HCT116 (cell line): Measurements from ENCODE around the gene ACSL5. TPM values are rescaled to one million over a fixed set of nuclear protein-coding genes. Genes with fewer than 3 reads are reported as not detected.
"Not testable (repeated sequence)": the region's sequence is repeated elsewhere in the genome, so short reads cannot be mapped to it uniquely, and the experiment has no call there.

ENCODE experiments used
- ATAC-seq: fragments of 200-7000 bp; cut with Tn5 transposase; 2 replicates; pipeline ENCODE4 v1.9.1; 2020; ENCODE audit warnings: mild to moderate bottlenecking, moderate library complexity
- BruUV-seq: library from RNA; stranded (reverse); fragments of 400-500 nt; replicated peaks from 2 replicates; lab custom pipeline; 2021; lab: Mats Ljungman, UMichigan
- CTCF ChIA-PET: fragments of 300-600 bp; sonication (Branson Sonifier 250); formaldehyde crosslinking; loops from one replicate; lab custom pipeline; 2021; ENCODE audit warnings: antibody characterized with exemption; lab: Charles Lee
- POLR2A ChIA-PET: fragments of 300-600, 350-600 bp; sonication (Branson Sonifier 250); formaldehyde crosslinking; loops from one replicate; lab custom pipeline; 2021; ENCODE audit warnings: antibody characterized with exemption; lab: Charles Lee
- RAD21 ChIA-PET, 2 experiments: fragments of 300-600 bp; sonication (Branson Sonifier 250); formaldehyde crosslinking; loops; one replicate each; lab custom pipeline; 2023; ENCODE audit warnings: low total read pairs in 2 of 2; ENCODE audit not compliant: uncharacterized antibody in 2 of 2, unreplicated experiment in 2 of 2, low non-redundant PET in 1 of 2; lab: Charles Lee
- DNase-seq: peaks from one replicate; pipeline ENCODE4 v3.0.0-alpha.2; 2010; ENCODE audit warnings: low read depth, low spot score
- H2AFZ ChIP-seq: fragments of 200-600 bp; shearing (Covaris generic), sonication (generic); 2 replicates; pipeline ENCODE4 v1.6.1; 2017; ENCODE audit warnings: low read depth, mixed run types, mixed read lengths, antibody characterized with exemption, low read length; ENCODE audit not compliant: poor library complexity, severe bottlenecking
- H3K27ac ChIP-seq: 2 replicates; pipeline ENCODE4 v1.5.1; 2012; ENCODE audit warnings: low read depth, low read length
- H3K27me3 ChIP-seq: fragments of 200-600 bp; sonication (generic); 2 replicates; pipeline ENCODE4 v1.6.1; 2016; ENCODE audit warnings: mixed run types, low read length, mixed read lengths; ENCODE audit not compliant: insufficient read depth
- H3K36me3 ChIP-seq, 2 experiments: fragments of 200-500 bp in 1 of 2; fragments of 200-600 bp in 1 of 2; sonication (Bioruptor generic) in 1 of 2; sonication (generic) in 1 of 2; 2 replicates each; pipeline versions ENCODE4 v1.5.1 to v1.6.1; 2014 to 2016; ENCODE audit warnings: low read length in 2 of 2, inconsistent platforms in 1 of 2, mixed read lengths in 1 of 2, mixed run types in 1 of 2; ENCODE audit not compliant: insufficient read depth in 2 of 2, control insufficient read depth in 1 of 2
- H3K4me1 ChIP-seq, 2 experiments: fragments of 200-600 bp in 1 of 2; sonication (generic) in 1 of 2; 2 replicates each; pipeline versions ENCODE4 v1.5.1 to v1.6.1; 2012 to 2017; ENCODE audit warnings: low read length in 2 of 2, inconsistent platforms in 1 of 2, mild to moderate bottlenecking in 1 of 2, mixed read lengths in 1 of 2, mixed run types in 1 of 2, moderate library complexity in 1 of 2; ENCODE audit not compliant: insufficient read depth in 2 of 2, control insufficient read depth in 1 of 2
- H3K4me2 ChIP-seq: fragments of 200-600 bp; sonication (generic); 2 replicates; pipeline ENCODE4 v1.6.1; 2017; ENCODE audit warnings: mixed run types, low read length, mixed read lengths
- H3K4me3 ChIP-seq, 2 experiments: fragments of 200-600 bp in 1 of 2; sonication (generic) in 1 of 2; replicated peaks in 1 of 2; 2 replicates each; pipeline ENCODE4 v1.5.1; 2011 to 2016; ENCODE audit warnings: low read length in 2 of 2, control low read depth in 1 of 2, low read depth in 1 of 2, mild to moderate bottlenecking in 1 of 2, mixed read lengths in 1 of 2, mixed run types in 1 of 2
- H3K79me2 ChIP-seq: fragments of 200-600 bp; sonication (generic); 2 replicates; pipeline ENCODE4 v1.6.1; 2017; ENCODE audit warnings: mild to moderate bottlenecking, mixed run types, low read length, moderate library complexity, mixed read lengths; ENCODE audit not compliant: insufficient read depth
- H3K9ac ChIP-seq: fragments of 200-600 bp; sonication (generic); 2 replicates; pipeline ENCODE4 v1.6.1; 2016; ENCODE audit warnings: low read length, mixed read lengths
- H3K9me2 ChIP-seq: fragments of 200-600 bp; sonication (generic), shearing (Covaris generic); 2 replicates; pipeline ENCODE4 v1.6.1; 2017; ENCODE audit warnings: mixed run types, mild to moderate bottlenecking, moderate library complexity; ENCODE audit not compliant: insufficient read depth
- H3K9me3 ChIP-seq, 2 experiments: fragments of 200-500 bp in 1 of 2; fragments of 200-600 bp in 1 of 2; sonication (Bioruptor generic) in 1 of 2; sonication (generic) in 1 of 2; 2 replicates each; pipeline ENCODE4 v1.6.1; 2014 to 2017; ENCODE audit warnings: low read length in 2 of 2, mixed read lengths in 2 of 2, inconsistent platforms in 1 of 2, low read depth in 1 of 2, mild to moderate bottlenecking in 1 of 2, mixed run types in 1 of 2, moderate library complexity in 1 of 2; ENCODE audit not compliant: control insufficient read depth in 1 of 2, insufficient read depth in 1 of 2
- H4K20me1 ChIP-seq: fragments of 200-600 bp; sonication (generic), shearing (Covaris generic); 2 replicates; pipeline ENCODE4 v1.6.1; 2017; ENCODE audit warnings: mixed run types, mild to moderate bottlenecking, moderate library complexity; ENCODE audit not compliant: insufficient read depth
- CEBPB ChIP-seq: IDR thresholded peaks from 2 replicates; pipeline ENCODE4 v1.6.1; 2012; ENCODE audit warnings: low read depth
- EGR1 ChIP-seq: IDR thresholded peaks from 2 replicates; pipeline ENCODE4 v1.6.1; 2012; ENCODE audit warnings: low read depth
- ELF1 ChIP-seq: IDR thresholded peaks from 2 replicates; pipeline ENCODE4 v1.6.1; 2012; ENCODE audit warnings: low read depth, borderline replicate concordance
- EZH2 ChIP-seq: fragments of 200-600 bp; sonication (generic); IDR thresholded peaks from 2 replicates; pipeline ENCODE4 v1.6.1; 2017; ENCODE audit warnings: antibody characterized with exemption, mixed run types
- EZH2phosphoT487 ChIP-seq: fragments of 200-600 bp; IDR thresholded peaks from 2 replicates; pipeline ENCODE4 v1.6.1; 2018; ENCODE audit warnings: antibody characterized with exemption, borderline replicate concordance
- FOSL1 ChIP-seq: IDR thresholded peaks from 2 replicates; pipeline ENCODE4 v1.6.1; 2012; ENCODE audit warnings: low read depth
- POLR2A ChIP-seq: IDR thresholded peaks from 2 replicates; pipeline ENCODE4 v1.7.0; 2011; ENCODE audit warnings: borderline replicate concordance; ENCODE audit not compliant: insufficient read depth, insufficient read length; ENCODE audit errors: extremely low read depth
- POLR2AphosphoS5 ChIP-seq: IDR thresholded peaks from 2 replicates; pipeline ENCODE4 v1.6.1; 2011; ENCODE audit warnings: mild to moderate bottlenecking, low read depth, low read length, moderate library complexity
- SP1 ChIP-seq: IDR thresholded peaks from 2 replicates; pipeline ENCODE4 v1.6.1; 2012; ENCODE audit warnings: low read depth
- SRF ChIP-seq: IDR thresholded peaks from 2 replicates; pipeline ENCODE4 v1.6.1; 2012; ENCODE audit warnings: low read depth
- ZBTB33 ChIP-seq: IDR thresholded peaks from 2 replicates; pipeline ENCODE4 v1.6.1; 2011; ENCODE audit warnings: mild to moderate bottlenecking, low read length, moderate library complexity; ENCODE audit not compliant: insufficient replicate concordance; ENCODE audit errors: extremely low read depth
- intact Hi-C: fragments of 100-400 bp; cut with micrococcal nuclease; formaldehyde crosslinking; loops from 2 replicates; pipeline ENCODE4 v1.10.0; 2022
- total RNA-seq: library from RNA; stranded (reverse); gene quantifications from one replicate; pipeline ENCODE4 v1.2.1, GENCODE V29; 2021; ENCODE audit not compliant: unreplicated experiment
- TF ChIP-seq, protein P1 (sequence below): IDR thresholded peaks from 2 replicates; pipeline ENCODE4 v1.6.1; 2012

Gene ACSL5
- total RNA-seq, 1 experiment from 2014 or later, result 195 TPM

GRCh38 chr10:112404617-112405016, 30.7 kb downstream of the ACSL5 start (continued):
- TF ChIP-seq ZBTB33, result peak; percentile 75
- peak; percentile 80 for TF ChIP-seq POLR2AphosphoS5
- no peak for TF ChIP-seq EZH2
- TF ChIP-seq SP1, result peak; percentile 99
- no peak; the same call in 1 of the 2 replicates for TF ChIP-seq ELF1
- TF ChIP-seq SRF, result peak; percentile 77
- no peak for TF ChIP-seq POLR2A
- TF ChIP-seq EZH2phosphoT487, result no peak
- TF ChIP-seq EGR1, result 0 out of 2 replicates have a peak, but pooled peaks have one; percentile 9
- peak; percentile 93 for TF ChIP-seq CEBPB
- TF ChIP-seq FOSL1, result peak; percentile 85
- TF ChIP-seq, protein P1, sequence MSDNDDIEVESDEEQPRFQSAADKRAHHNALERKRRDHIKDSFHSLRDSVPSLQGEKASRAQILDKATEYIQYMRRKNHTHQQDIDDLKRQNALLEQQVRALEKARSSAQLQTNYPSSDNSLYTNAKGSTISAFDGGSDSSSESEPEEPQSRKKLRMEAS, result peak; percentile 51; the same call in 1 of the 2 replicates

GRCh38 chr10:112406806-112407205, 32.9 kb downstream of the ACSL5 start:
- intact Hi-C loops, ATAC-seq, H3K79me2 ChIP-seq, CTCF ChIA-PET, H2AFZ ChIP-seq, BruUV-seq, H3K4me2 ChIP-seq, H4K20me1 ChIP-seq, RAD21 ChIA-PET, H3K9ac ChIP-seq, H3K9me3 ChIP-seq, H3K27me3 ChIP-seq, DNase-seq, H3K4me3 ChIP-seq, H3K27ac ChIP-seq, H3K9me2 ChIP-seq, POLR2A ChIA-PET: not testable (repeated sequence)
- H3K4me1 ChIP-seq, result peaks cover 37 to 76% of the 10 kb centered on the region in 2 experiments
- peaks cover 56 to 83% of the 10 kb centered on the region in 2 experiments for H3K36me3 ChIP-seq
